Keratinocyte (primary cell): Measurements from ENCODE around the gene CARTPT.

Experiments used
- CTCF ChIP-seq, 3 experiments: IDR thresholded peaks in 1 of 3; conservative IDR thresholded peaks in 1 of 3; optimal IDR thresholded peaks in 1 of 3; 2 replicates in 2 of 3; 3 replicates in 1 of 3; pipeline versions ENCODE3 to v1.5.1; 2011; ENCODE audit warnings: low read length in 3 of 3, mild to moderate bottlenecking in 3 of 3, moderate library complexity in 2 of 3, control low read depth in 1 of 3, inconsistent platforms in 1 of 3; ENCODE audit not compliant: insufficient read depth in 2 of 3; ENCODE audit errors: extremely low read depth in 1 of 3
- EZH2 ChIP-seq: IDR thresholded peaks from one replicate; pipeline ENCODE4 v1.6.1; 2012; ENCODE audit warnings: inconsistent platforms, mild to moderate bottlenecking, low read length, moderate library complexity

- no peak for TF ChIP-seq CTCF (optimal IDR thresholded peaks at IDR 0.05 in 1 of 3, IDR thresholded peaks at IDR 0.05 in 1 of 3, conservative IDR thresholded peaks at IDR 0.05 in 1 of 3; ENCODE audit: extremely low read depth in 1 of 3, insufficient read depth in 2 of 3, low read length in 3 of 3)
- no peak for TF ChIP-seq EZH2
Measured at GRCh38 chr5:71680510-71680909, 38.6 kb upstream of the CARTPT start.
